Measurements from ENCODE around the gene OOSP4A.

The OOSP4A gene

DNA sequence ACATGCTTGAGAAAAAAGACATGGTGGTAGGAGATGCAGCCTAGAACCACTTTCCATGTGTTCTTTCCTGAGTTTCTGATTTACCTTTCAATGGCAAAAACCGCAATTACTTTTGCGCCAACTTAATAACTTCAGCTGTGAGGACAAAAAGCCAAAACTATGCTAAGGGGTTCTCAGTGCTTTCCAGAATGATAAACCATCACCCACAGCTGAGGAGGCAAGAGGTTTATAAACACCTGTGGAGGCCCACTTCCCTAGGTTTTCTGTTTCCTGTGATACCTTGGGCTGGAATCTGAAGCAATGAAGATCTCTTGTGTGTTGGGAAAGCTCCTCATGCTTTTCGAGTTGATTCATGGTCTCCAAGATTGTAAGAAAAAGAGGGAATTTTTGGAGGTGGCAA, at the start of gene OOSP4A:
TSS of gene OOSP4A (plus strand) at position 301 of the 400 bp plus-strand sequence. CDS start at position 301, 0 bp downstream.
- DNase-seq = no peak

- DNase-seq = no peak
These were observed 45.4 kb upstream of the OOSP4A start for GRCh38 chr11:59918480-59918879.

- peak; percentile 1 for DNase-seq
These were observed 44.7 kb upstream of the OOSP4A start for GRCh38 chr11:59918987-59919589.

DNA sequence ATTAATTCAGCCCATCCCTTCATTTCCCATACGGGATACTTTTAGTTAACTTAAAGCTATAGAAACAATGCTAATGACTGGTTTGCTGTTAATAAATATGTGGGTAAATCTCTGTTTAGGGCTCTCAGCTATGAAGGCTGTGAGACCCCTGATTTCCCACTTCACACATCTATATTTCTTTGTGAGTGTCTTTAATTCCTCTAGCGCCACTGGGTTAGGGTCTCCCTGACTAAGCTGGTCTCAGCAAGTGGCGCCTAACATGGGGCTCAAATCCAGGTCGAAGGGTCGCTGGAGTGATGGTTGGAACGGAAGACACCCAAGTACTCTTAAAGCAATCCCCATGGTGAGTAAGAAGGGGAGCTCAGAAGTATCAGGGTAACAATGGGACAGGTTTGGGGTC, 40.0 kb upstream of the OOSP4A start:
- no peak for DNase-seq

DNA sequence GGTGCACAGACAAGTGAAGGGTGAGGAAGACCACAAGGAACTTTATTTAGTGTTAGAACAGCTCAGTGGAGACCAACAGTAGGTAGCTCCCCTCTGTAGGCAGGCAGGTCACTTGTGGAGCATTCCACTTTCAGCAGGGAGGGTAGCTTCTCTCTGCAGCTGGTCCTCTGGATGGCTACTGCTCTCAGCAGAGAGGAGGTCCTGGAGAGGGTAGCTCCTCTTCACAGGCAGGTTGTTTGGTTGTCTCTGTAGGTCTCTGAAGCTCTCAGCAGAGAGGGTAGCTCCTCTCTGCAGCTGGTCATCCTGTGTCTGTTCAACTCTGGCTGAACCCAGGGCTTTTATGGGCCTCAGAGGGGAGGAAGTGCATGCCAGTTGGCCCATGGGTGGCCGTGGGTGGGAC, 32.1 kb upstream of the OOSP4A start:
- DNase-seq = no peak

- no peak for DNase-seq
These were observed 25.7 kb upstream of the OOSP4A start, which contains the start of gene OOSP1 for GRCh38 chr11:59938132-59938531. Gene OOSP1 (plus strand): TSS chr11:59938432. CDS start chr11:59938455, 23 bp downstream.

DNA sequence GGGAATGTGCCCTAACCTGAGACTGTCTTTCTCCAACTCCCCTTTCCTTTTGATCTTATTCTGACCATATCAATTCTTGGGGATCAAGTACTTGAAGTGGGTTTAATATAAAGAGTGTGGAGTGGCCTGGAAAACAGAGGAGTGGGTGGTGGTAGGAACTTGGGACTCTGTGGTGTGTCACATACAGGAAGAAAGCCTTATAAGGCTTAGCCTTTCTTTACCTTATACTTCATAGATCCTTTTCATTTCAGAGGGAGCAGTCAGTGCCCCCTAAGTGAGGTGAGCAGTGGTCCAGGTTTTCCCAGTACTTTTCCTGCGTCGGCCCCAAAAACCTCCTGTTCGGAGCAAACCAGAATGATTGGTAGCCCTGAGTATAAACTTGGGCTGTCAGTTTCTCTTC, 25.1 kb upstream of the OOSP4A start:
- DNase-seq = no peak

DNA sequence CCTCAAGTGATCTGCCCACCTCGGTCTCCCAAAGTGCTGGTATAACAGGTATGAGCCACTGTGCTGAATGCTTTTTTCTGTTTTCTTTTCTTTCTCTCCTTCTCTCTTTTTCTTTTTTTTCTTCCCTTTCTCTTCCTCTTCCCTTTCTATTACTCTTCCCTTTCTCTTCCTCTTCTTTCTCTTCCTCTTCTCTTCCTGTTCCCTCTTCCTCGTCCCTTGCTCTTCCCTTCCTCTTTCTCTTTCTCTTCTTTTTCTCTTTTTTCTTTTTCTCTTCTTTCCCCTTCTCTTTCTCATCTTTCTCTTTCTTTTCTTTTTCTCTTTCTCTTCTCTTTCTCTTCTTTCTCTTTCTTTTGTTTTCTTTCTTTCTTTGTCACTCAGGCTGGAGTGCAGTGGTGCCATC, 24.4 kb upstream of the OOSP4A start:
- no peak for DNase-seq

- no peak for DNase-seq
These were observed 22.7 kb upstream of the OOSP4A start for GRCh38 chr11:59941091-59941490.

- no peak for DNase-seq
These were observed 19.7 kb upstream of the OOSP4A start for GRCh38 chr11:59943997-59944714.

DNA sequence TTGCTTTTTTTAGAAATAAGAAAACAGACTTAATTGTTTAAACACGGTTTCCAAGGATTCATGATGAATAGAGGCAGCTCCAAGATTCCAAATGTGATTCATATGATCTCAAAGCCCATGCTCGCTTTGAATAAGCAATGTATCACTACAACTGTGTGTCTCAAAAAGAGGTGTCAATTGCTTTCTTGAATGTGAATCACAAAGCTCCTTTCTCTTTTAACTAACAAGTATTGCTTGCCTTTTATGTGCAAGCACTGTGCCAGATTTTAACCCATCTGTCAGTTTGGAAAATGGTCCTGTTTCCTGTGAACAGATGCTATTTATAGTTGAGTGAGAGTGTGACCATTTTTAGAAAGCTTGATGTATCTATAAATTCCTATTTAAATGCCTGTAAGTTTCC, 19.1 kb upstream of the OOSP4A start:
- no peak for DNase-seq

GRCh38 chr11:59953463-59954218, 10.2 kb upstream of the OOSP4A start:
- DNase-seq = no peak

- DNase-seq = no peak
These were observed 9.5 kb upstream of the OOSP4A start for GRCh38 chr11:59954219-59954847.

DNA sequence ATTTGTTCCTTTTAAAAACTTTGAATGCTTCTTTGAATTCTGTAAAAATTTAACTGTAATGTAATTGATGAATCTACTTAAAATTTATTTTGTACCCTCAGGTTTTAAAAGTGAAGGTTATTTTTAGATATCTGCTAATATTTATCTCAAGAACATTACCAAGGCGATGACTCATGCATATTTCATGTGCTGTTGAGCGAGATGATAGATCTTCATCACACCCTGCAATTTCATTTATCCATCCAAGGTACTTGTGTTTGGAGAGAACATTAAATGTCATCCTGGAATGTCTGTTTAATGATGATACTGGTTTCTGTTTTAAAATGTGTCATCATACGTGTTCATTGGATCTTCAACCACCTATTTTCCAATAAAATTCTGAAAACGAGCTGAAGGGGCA, 6.7 kb upstream of the OOSP4A start:
- DNase-seq = no peak

DNA sequence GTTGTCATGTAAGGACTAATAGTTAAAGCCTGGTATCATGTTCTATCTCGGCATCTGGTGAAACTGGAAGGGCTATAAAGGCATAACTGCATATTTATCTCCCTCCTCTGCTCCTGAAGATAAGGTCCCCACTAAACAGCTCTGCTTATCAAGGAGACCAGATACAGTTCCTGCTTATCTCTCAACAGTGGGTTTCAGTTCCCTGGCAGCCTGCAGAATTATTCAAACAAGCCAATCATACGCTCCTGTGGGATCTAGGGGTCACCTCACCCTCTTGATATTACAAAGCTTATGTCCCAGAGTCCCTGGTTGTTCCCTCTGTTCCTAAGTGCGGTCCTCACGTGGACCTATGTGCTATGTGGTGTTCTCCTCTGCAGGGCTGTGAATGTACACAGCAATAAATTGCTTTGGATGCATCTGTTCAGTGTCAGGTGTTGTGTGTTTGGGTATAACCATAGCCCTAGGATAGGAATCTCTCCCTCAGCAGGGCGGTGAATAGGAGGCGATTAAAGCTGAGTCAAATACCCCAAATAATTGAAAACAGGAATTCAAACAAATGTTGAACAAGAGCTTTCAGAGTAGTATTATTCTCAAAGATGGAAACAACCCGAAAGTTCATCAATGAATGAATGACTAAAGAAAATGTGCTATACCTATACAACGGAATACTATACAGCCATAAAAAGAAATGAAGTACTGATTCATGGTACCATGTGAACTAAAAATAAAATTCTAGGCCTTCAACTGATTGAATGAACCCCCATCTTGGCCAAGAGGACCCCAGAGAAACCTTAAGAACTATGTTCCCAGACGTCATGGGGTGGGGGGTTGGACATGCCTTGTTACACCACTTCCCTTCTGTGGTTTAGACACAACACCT, 3.1 kb upstream of the OOSP4A start:
- DNase-seq = no peak

GRCh38 chr11:59962107-59962482, 1.7 kb upstream of the OOSP4A start:
- DNase-seq = no peak

DNA sequence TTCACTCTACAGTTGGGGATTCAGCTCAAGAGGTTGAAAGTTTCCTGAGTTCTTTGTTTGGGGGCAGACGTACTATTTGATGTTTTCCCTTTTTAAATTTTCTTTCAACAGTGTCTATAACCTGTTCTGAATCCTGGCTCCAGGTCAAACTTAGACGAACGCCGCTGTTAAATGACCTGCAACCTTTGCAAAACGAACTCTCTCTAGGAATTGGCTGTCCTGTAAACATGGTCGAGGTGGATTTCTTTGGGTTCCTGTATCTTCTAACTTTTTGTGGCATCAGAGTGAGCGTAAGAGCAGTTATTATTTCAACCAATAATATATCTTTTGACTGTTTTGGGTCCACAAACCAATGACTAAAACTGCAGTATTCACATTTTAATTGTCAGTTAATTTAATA, 1.6 kb downstream of the OOSP4A start:
- no peak for DNase-seq

GRCh38 chr11:59966201-59966600, 2.4 kb downstream of the OOSP4A start:
- no peak for DNase-seq

- no peak for DNase-seq
These were observed 4.0 kb downstream of the OOSP4A start for GRCh38 chr11:59967677-59968394.

DNA sequence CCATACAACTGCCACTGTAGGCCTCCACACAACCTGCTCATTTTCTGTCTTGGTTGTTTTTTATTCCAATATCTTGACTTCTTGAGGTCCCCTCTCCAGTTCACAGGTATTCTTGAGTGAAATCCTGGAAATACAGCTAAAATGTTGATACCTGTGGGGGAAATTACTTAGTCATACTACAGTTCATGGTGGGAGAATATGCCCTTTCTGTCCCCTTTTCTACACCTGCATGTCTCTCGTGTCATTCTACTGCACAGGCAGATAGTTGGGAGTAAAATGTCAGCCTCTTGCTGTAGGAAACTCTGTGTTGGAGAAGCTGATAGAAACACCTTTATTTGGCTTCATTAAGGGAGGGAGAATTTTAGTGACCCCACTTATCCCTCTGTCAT, 4.6 kb downstream of the OOSP4A start:
- DNase-seq = no peak

DNA sequence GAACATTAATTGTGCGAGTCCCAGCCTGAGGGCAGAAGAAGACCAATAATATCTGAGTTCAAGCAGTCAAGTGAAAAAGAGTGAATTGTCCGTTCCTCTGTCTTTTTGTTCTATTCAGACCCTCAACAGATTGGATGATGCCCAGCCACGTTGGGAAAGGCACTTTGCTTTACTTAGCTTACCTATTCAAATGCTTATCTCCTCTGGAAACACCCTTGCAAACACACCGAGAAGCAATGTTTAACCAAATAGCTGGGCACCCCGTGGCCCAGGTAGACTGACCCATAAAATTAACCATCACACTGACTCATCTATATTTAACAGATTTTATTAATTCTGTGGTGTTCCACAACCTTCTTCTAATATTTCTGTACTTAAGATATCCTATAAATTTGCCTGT, 9.3 kb downstream of the OOSP4A start:
- DNase-seq = no peak

All from NCI-H1105 treated with DMSO at 0.1 percent for 48 hours (cell line).